Activated CD4-positive, alpha-beta T cell treated with anti-CD3 and anti-CD28 coated beads for 36 hours (primary cell): ENCODE data around the gene NT5C. TPM values are rescaled to one million over a fixed set of nuclear protein-coding genes. Genes with fewer than 3 reads are reported as not detected.

Source experiments
- ATAC-seq: fragments of 200-7000 bp; cut with Tn5 transposase; one replicate; pipeline ENCODE4 v1.10.0; 2021; ENCODE audit warnings: mild to moderate bottlenecking, moderate library complexity
- CTCF ChIA-PET: fragments of 350-600 bp; sonication (Branson Sonifier 250); formaldehyde crosslinking; loops from one replicate; lab custom pipeline; 2021; ENCODE audit warnings: antibody characterized with exemption; lab: Charles Lee
- POLR2A ChIA-PET: fragments of 350-600 bp; sonication (Branson Sonifier 250); formaldehyde crosslinking; loops from one replicate; lab custom pipeline; 2021; ENCODE audit warnings: antibody characterized with exemption, inconsistent platforms; lab: Charles Lee
- DNase-seq: peaks from one replicate; pipeline ENCODE4 v3.0.0-alpha.2; 2020
- H3K27ac Mint-ChIP-seq: one replicate; pipeline ENCODE4 v1.8.0; 2021; ENCODE audit warnings: mixed read lengths
- H3K27me3 Mint-ChIP-seq: one replicate; pipeline ENCODE4 v1.8.0; 2021; ENCODE audit warnings: mixed read lengths
- H3K36me3 Mint-ChIP-seq: one replicate; pipeline ENCODE4 v1.8.0; 2021; ENCODE audit warnings: low read depth, mixed read lengths
- H3K4me1 Mint-ChIP-seq: one replicate; pipeline ENCODE4 v1.8.0; 2021; ENCODE audit warnings: mixed read lengths
- H3K4me3 Mint-ChIP-seq: one replicate; pipeline ENCODE4 v1.8.0; 2021; ENCODE audit warnings: mild to moderate bottlenecking, moderate library complexity, mixed read lengths
- H3K9me3 Mint-ChIP-seq: one replicate; pipeline ENCODE4 v1.8.0; 2021; ENCODE audit warnings: low read depth, mixed read lengths
- intact Hi-C, 2 experiments: fragments of 100-400 bp; cut with DNase I in 1 of 2; cut with micrococcal nuclease in 1 of 2; formaldehyde crosslinking; loops; one replicate each; pipeline versions ENCODE4 v1.14.2 to v1.15.1; 2022 to 2024; cut with DNase I, micrococcal nuclease
- total RNA-seq, 2 experiments: library from RNA; stranded (reverse); gene quantifications; one replicate each; pipeline ENCODE4 v1.2.3, GENCODE V29; 2021

NT5C gene
- total RNA-seq, 2 experiments from 2014 or later = 51.7 to 61.5 TPM

DNA sequence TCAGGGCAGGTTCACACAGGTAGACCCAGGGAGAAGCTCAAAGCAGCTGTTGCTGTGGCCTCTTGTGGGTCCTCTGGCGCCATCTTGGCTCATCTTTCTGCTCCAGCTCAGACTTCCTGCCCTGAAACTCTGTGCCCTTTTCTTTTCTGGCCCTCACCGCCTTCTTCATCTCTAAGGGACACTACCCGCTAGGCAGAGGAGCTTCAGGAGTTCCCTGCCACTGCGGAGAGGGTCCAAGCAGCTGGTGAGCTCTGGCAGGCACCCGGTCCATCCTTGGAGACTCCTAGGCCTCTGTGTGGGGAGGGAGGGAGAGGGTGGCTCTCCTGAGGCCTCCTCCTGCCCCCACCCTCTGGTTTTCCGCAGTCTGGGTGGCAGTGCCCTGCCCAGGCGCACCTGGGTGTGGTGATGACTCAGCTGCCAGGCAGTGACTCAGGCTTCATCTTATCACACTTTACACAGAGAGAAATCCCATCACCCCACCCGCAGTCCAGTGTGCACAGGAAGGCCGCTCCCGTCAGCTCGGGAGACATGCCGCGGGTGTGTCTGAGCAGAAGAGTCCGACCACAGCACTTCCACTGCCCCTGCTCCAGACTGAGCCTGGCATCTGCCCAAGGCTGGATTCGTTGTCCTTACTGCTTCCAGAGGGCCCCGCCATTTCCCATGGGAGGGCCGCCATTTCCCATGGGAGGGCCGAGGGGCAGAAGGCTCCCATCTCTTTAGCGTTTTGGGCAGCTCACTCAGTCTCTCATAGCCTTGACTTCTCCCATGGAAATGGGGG is 7.3 kb downstream of the NT5C start:
- Mint-ChIP-seq H3K36me3 (peaks cover 16% of the 10 kb centered on the region), H3K4me3 (peak overlapping the region; percentile 44), H3K4me1 (peaks cover 27% of the 10 kb centered on the region), H3K27ac (peak overlapping the region; percentile 94), H3K27me3 (no peaks in the 10 kb centered on the region), H3K9me3 (no peaks in the 10 kb centered on the region)
- ChIA-PET POLR2A (interaction anchor here (0.5 to 1.3 kb wide), 5 partner anchors 8 to 155 kb away, joined by 3 to 8 read pairs (median 4); no protein-coding TSS in a partner anchor), CTCF (interaction anchor here (0.5 to 4.5 kb wide), 12 partner anchors 10 to 362 kb away, joined by 3 to 55 read pairs (median 4); no protein-coding TSS in a partner anchor)
- DNase-seq (peak; percentile 88), ATAC-seq (peak; percentile 97)
- intact Hi-C loops = no loop called here

DNA sequence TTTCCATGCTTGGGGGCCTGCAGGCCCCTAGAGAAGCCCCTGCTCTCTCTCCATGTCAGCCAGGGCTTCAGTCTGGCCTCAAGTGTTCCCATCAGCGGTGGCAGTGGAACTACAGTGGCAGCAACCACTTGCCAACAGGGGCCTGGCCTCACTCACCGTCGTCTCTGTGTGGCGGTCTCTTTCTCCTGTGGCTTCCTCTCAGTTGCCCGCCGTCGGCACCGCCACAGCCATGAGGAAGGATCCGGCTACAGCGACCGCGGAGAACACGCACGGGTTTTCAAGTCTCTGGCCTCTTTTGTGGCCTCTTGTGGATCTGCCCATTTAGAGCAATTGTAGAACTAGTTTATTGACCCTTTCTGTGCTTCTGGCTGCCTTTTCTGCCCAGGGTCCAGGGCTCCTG is 13.2 kb downstream of the NT5C start:
- Mint-ChIP-seq H3K9me3 (no peaks in the 10 kb centered on the region), H3K36me3 (peaks cover 17% of the 10 kb centered on the region), H3K27ac (no peak overlapping the region), H3K4me1 (peaks cover 13% of the 10 kb centered on the region), H3K4me3 (no peak overlapping the region), H3K27me3 (no peaks in the 10 kb centered on the region)
- DNase-seq (no peak), ATAC-seq (no peak)
- intact Hi-C loops = no loop called here
- CTCF ChIA-PET = interaction anchor here (1.8 kb wide), 1 partner anchor 83 kb away, joined by 6 read pairs; no protein-coding TSS in a partner anchor
- POLR2A ChIA-PET = no interaction called here

- ChIA-PET POLR2A (interaction anchor here (0.7 to 0.8 kb wide), 2 partner anchors 8 to 209 kb away, joined by 3 read pairs; no protein-coding TSS in a partner anchor), CTCF (interaction anchor here (0.6 to 7.6 kb wide), 8 partner anchors 9 to 296 kb away, joined by 3 to 154 read pairs (median 3); partner anchors contain the start of gene NT5C)
- ATAC-seq = no peak
- Mint-ChIP-seq H3K4me1 (peaks cover 19% of the 10 kb centered on the region), H3K27ac (no peak overlapping the region), H3K9me3 (no peaks in the 10 kb centered on the region), H3K36me3 (peaks cover 22% of the 10 kb centered on the region), H3K4me3 (no peak overlapping the region), H3K27me3 (no peaks in the 10 kb centered on the region)
- no peak for DNase-seq
- intact Hi-C loops = no loop called here
These were observed 14.8 kb downstream of the NT5C start for GRCh38 chr17:75116737-75117136.

DNA sequence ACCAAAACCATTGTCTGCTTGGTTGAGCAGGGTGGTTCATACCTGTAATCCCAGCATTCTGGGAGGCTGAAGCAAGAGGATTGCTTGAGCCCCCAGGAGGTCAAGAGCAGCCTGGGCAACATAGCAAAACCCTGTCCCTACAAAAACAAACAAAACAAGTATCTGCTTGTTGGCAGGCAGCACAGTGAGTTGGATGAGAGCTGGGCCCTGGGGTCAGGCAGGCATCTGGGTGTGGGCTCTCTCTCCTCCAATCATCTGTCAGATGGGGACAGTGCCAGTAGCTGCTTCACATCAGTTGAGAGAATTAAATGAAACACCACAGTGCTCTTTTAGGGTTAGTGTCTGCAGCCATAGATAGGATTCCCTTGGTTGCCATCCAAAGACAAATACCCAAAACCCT is 16.0 kb downstream of the NT5C start:
- H3K27ac Mint-ChIP-seq = no peak overlapping the region
- ATAC-seq (no peak), DNase-seq (no peak)
- H3K36me3 Mint-ChIP-seq = peaks cover 22% of the 10 kb centered on the region
- intact Hi-C loops = no loop called here
- no peaks in the 10 kb centered on the region for H3K9me3 Mint-ChIP-seq
- ChIA-PET POLR2A (no interaction called here), CTCF (interaction anchor here (0.8 to 7.6 kb wide), 14 partner anchors 10 to 297 kb away, joined by 3 to 154 read pairs (median 14); partner anchors contain the start of gene NT5C)
- peaks cover 26% of the 10 kb centered on the region for H3K4me1 Mint-ChIP-seq
- no peaks in the 10 kb centered on the region for H3K27me3 Mint-ChIP-seq
- H3K4me3 Mint-ChIP-seq = no peak overlapping the region

DNA sequence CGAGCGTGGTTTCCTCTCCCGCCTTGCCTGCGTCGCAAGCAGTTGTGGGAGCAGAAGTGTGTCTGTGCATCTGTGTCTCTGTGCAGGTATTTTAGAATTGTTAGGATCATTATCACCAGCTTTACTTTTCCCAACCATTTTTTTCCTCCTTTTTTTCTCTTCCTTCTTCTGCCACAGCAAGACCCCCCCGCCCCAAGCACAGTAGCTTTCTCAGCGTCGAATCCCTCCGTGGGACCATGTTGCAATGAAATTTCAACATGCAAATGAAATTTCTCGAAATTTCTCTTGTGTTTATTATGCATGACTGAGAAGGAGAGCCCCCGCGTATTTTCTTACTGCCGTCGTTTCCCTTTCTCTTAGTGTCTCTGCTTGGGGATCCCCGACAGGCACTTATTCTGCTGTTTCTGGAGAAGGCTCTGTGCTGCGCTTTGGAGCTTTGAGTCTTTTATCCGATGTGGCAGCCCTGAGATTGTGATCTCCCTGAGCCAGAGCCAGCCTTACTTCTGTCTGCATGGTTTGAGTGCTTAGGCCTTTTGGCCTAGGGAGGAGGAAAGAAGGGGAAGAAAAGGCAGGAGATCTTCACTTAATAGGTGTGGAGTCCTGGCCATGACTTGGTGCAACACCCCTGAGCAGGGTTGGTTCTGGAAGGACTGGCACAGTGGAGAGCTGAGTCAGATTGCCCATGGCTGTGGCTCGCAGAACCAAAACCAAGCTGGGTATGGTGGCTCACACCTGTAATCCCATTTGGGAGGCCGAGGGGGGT is 16.8 kb downstream of the NT5C start:
- Mint-ChIP-seq H3K27me3 (no peaks in the 10 kb centered on the region), H3K27ac (peak overlapping the region; percentile 86), H3K36me3 (peaks cover 20% of the 10 kb centered on the region), H3K4me1 (peaks cover 29% of the 10 kb centered on the region), H3K4me3 (peak overlapping the region; percentile 70), H3K9me3 (no peaks in the 10 kb centered on the region)
- peak; percentile 48 for DNase-seq
- CTCF ChIA-PET = interaction anchor here (0.8 to 7.6 kb wide), 70 partner anchors 8 to 341 kb away, joined by 3 to 154 read pairs (median 5); partner anchors contain the start of genes FDXR, GGA3, GRIN2C and JPT1
- POLR2A ChIA-PET = interaction anchor here (0.5 to 1.7 kb wide), 14 partner anchors 9 to 242 kb away, joined by 3 to 10 read pairs (median 4); partner anchors contain the start of genes FDXR, GGA3, MRPS7 and NT5C
- ATAC-seq = peak; percentile 27
- intact Hi-C loops = loop anchor here (1.0 to 5.0 kb wide), 13 partner anchors 17 to 403 kb away; partner anchors contain the start of genes JPT1 (in 2 of the 2), NT5C (in 2 of the 2), ATP5PD (in 1 of the 2) and CASKIN2 (in 1 of the 2)

- CTCF ChIA-PET = interaction anchor here (0.5 to 7.6 kb wide), 79 partner anchors 9 to 520 kb away, joined by 3 to 154 read pairs (median 5); partner anchors contain the start of genes FDXR, GGA3, GRIN2C and JPT1
These were observed 17.6 kb downstream of the NT5C start for GRCh38 chr17:75113798-75114551.

DNA sequence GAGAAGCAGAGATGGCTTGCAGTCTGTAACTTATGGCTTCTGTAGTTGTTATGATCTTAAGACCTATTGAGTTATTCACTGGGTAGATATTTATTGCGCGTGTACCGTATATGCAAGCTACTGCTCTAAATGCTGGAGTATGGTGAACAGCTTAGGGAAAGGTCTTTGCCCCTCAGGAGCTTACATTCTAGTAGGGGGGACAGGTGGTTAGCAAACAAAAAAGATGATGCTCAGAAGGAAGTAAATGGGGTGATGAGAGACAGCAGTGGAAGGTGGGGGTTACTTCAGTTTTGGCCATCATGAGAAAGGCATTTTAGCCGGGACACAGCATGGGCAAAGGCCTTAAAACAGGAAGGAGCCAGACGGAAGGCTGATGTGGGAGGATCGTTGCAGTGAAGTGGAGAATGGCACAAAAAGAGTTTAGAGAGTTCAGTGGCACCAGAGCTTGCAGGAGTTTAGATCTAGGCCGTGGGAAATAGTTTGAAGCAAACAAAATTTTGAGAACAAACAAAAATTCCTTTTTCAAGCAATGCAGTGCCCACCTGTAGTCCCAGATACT is 19.7 kb downstream of the NT5C start:
- CTCF ChIA-PET = interaction anchor here (0.6 to 7.6 kb wide), 13 partner anchors 9 to 319 kb away, joined by 3 to 154 read pairs (median 5); partner anchors contain the start of gene NT5C
- Mint-ChIP-seq H3K36me3 (peaks cover 18% of the 10 kb centered on the region), H3K27ac (peak overlapping the region; percentile 34), H3K27me3 (no peaks in the 10 kb centered on the region), H3K4me1 (peaks cover 34% of the 10 kb centered on the region), H3K9me3 (no peaks in the 10 kb centered on the region), H3K4me3 (peak overlapping the region; percentile 79)
- intact Hi-C loops = loop anchor here (5.0 kb wide), 5 partner anchors 40 to 405 kb away; partner anchors contain the start of genes ATP5PD (in 1 of the 2), CASKIN2 (in 1 of the 2), JPT1 (in 1 of the 2) and KCTD2 (in 1 of the 2)
- DNase-seq (no peak), ATAC-seq (no peak)
- POLR2A ChIA-PET = interaction anchor here (0.6 to 0.7 kb wide), 3 partner anchors 34 to 599 kb away, joined by 4 to 9 read pairs (median 6); no protein-coding TSS in a partner anchor

More at GRCh38 chr17:75113798-75114551, 17.6 kb downstream of the NT5C start:
- ATAC-seq (peak; percentile 74), DNase-seq (peak; percentile 95)
- intact Hi-C loops = loop anchor here (1.0 to 5.0 kb wide), 13 partner anchors 17 to 403 kb away; partner anchors contain the start of genes JPT1 (in 2 of the 2), NT5C (in 2 of the 2), ATP5PD (in 1 of the 2) and CASKIN2 (in 1 of the 2)
- H3K27me3 Mint-ChIP-seq = no peaks in the 10 kb centered on the region
- peak overlapping the region; percentile 86 for H3K27ac Mint-ChIP-seq
- peaks cover 18% of the 10 kb centered on the region for H3K36me3 Mint-ChIP-seq
- H3K4me3 Mint-ChIP-seq = peak overlapping the region; percentile 70
- H3K4me1 Mint-ChIP-seq = peaks cover 30% of the 10 kb centered on the region
- H3K9me3 Mint-ChIP-seq = no peaks in the 10 kb centered on the region
- POLR2A ChIA-PET = interaction anchor here (0.5 to 1.7 kb wide), 17 partner anchors 9 to 241 kb away, joined by 3 to 10 read pairs (median 4); partner anchors contain the start of genes FDXR, GGA3, JPT1 and MRPS7

GRCh38 chr17:75110234-75110937 is 21.2 kb downstream of the NT5C start:
- no peaks in the 10 kb centered on the region for H3K27me3 Mint-ChIP-seq
- peaks cover 18% of the 10 kb centered on the region for H3K36me3 Mint-ChIP-seq
- H3K9me3 Mint-ChIP-seq = no peaks in the 10 kb centered on the region
- intact Hi-C loops = loop anchor here (1.0 to 5.0 kb wide), 6 partner anchors 42 to 407 kb away; partner anchors contain the start of genes ATP5PD (in 1 of the 2), CASKIN2 (in 1 of the 2), JPT1 (in 1 of the 2) and KCTD2 (in 1 of the 2)
- peak; percentile 50 for DNase-seq
- ChIA-PET POLR2A (interaction anchor here (0.6 to 1.3 kb wide), 4 partner anchors 35 to 295 kb away, joined by 3 to 6 read pairs (median 4); partner anchors contain the start of gene GRB2), CTCF (interaction anchor here (0.6 to 7.6 kb wide), 21 partner anchors 9 to 302 kb away, joined by 3 to 154 read pairs (median 5); partner anchors contain the start of genes GGA3, HID1, MRPS7 and NT5C)
- peak overlapping the region; percentile 79 for H3K4me3 Mint-ChIP-seq
- H3K27ac Mint-ChIP-seq = peak overlapping the region; percentile 68
- ATAC-seq = no peak
- peaks cover 34% of the 10 kb centered on the region for H3K4me1 Mint-ChIP-seq
